Endothelial cell of umbilical vein (primary cell): ENCODE results near the gene ZBTB7B. TPM values are rescaled to one million over a fixed set of nuclear protein-coding genes. Genes with fewer than 3 reads are reported as not detected.

Experiments
- BruUV-seq: library from RNA; stranded (reverse); fragments of 400-500 nt; replicated peaks from 2 replicates; lab custom pipeline; 2021; lab: Mats Ljungman, UMichigan
- CTCF ChIA-PET: fragments of 300-600, 350-600 bp; sonication (Branson Sonifier 250); formaldehyde crosslinking; loops from one replicate; lab custom pipeline; 2021; ENCODE audit warnings: antibody characterized with exemption, inconsistent platforms; lab: Charles Lee
- POLR2A ChIA-PET: fragments of 300-600, 350-600 bp; sonication (Branson Sonifier 250); formaldehyde crosslinking; loops from one replicate; lab custom pipeline; 2021; ENCODE audit warnings: antibody characterized with exemption, inconsistent platforms; lab: Charles Lee
- DNase-seq: peaks from one replicate; pipeline ENCODE4 v3.0.0-alpha.2; 2011; ENCODE audit warnings: low read depth, low spot score
- FAIRE-seq: peaks from 2 replicates; lab custom pipeline; 2011; peaks lifted over from hg19 to GRCh38; lab: Jason Lieb, UNC
- H2AFZ ChIP-seq: 2 replicates; pipeline ENCODE4 v1.6.0; 2012; ENCODE audit warnings: low read depth, low read length, control low read depth, inconsistent platforms
- H3K27ac ChIP-seq: 2 replicates; pipeline ENCODE4 v1.5.1; 2011; ENCODE audit warnings: low read depth, mild to moderate bottlenecking, control low read depth, low read length, moderate library complexity; ENCODE audit not compliant: insufficient read depth
- H3K27me3 ChIP-seq, 2 experiments: 2 replicates each; pipeline versions ENCODE4 v1.6.0 to v1.6.1; 2011; ENCODE audit warnings: low read length in 2 of 2, mixed read lengths in 1 of 2; ENCODE audit not compliant: control insufficient read depth in 2 of 2, insufficient read depth in 2 of 2
- H3K36me3 ChIP-seq, 2 experiments: 2 replicates in 1 of 2; 3 replicates in 1 of 2; pipeline ENCODE4 v1.5.1; 2011; ENCODE audit warnings: low read length in 2 of 2, mild to moderate bottlenecking in 1 of 2, moderate library complexity in 1 of 2; ENCODE audit not compliant: control insufficient read depth in 2 of 2, insufficient read depth in 2 of 2; ENCODE audit errors: extremely low read depth in 1 of 2
- H3K4me1 ChIP-seq: 3 replicates; pipeline ENCODE4 v1.5.1; 2011; ENCODE audit warnings: mild to moderate bottlenecking, low read length; ENCODE audit not compliant: control insufficient read depth, insufficient read depth; ENCODE audit errors: extremely low read depth
- H3K4me2 ChIP-seq: 2 replicates; pipeline ENCODE4 v1.6.1; 2011; ENCODE audit warnings: low read length, control low read depth, mixed read lengths; ENCODE audit not compliant: insufficient read depth
- H3K4me3 ChIP-seq, 3 experiments: fragments of 200-600 bp in 1 of 3; sonication (generic), shearing (Covaris generic) in 1 of 3; replicated peaks in 1 of 3; 2 replicates each; pipeline ENCODE4 v1.5.1; 2011 to 2016; ENCODE audit warnings: control low read depth in 3 of 3, low read length in 3 of 3, mild to moderate bottlenecking in 2 of 3, inconsistent platforms in 1 of 3, low read depth in 1 of 3, moderate library complexity in 1 of 3; ENCODE audit not compliant: insufficient read depth in 1 of 3
- H3K79me2 ChIP-seq: 2 replicates; pipeline ENCODE4 v1.6.0; 2012; ENCODE audit warnings: low read length, inconsistent platforms; ENCODE audit not compliant: control insufficient read depth, insufficient read depth
- H3K9ac ChIP-seq: replicated peaks from 2 replicates; pipeline ENCODE3; 2011; ENCODE audit warnings: low read length, control low read depth; ENCODE audit not compliant: insufficient read depth; ENCODE audit errors: extremely low read depth
- H3K9me1 ChIP-seq: replicated peaks from 3 replicates; pipeline ENCODE4 v1.6.0; 2011; ENCODE audit warnings: mild to moderate bottlenecking, low read length; ENCODE audit not compliant: control insufficient read depth, insufficient read depth; ENCODE audit errors: extremely low read depth
- H3K9me3 ChIP-seq: replicated peaks from 2 replicates; pipeline ENCODE4 v1.5.1; 2012; ENCODE audit warnings: low read length, inconsistent platforms; ENCODE audit not compliant: control insufficient read depth, insufficient read depth
- H4K20me1 ChIP-seq: replicated peaks from 2 replicates; pipeline ENCODE3; 2011; ENCODE audit warnings: mild to moderate bottlenecking, low read length; ENCODE audit not compliant: control insufficient read depth, insufficient read depth; ENCODE audit errors: extremely low read depth
- CTCF ChIP-seq, 2 donors: IDR thresholded peaks; 1 replicate in 1 of 2; 2 replicates in 1 of 2; pipeline ENCODE4 v1.5.1; 2011; ENCODE audit warnings: low read length in 2 of 2, mild to moderate bottlenecking in 2 of 2, moderate library complexity in 2 of 2, control low read depth in 1 of 2, inconsistent platforms in 1 of 2, low read depth in 1 of 2; ENCODE audit not compliant: insufficient read depth in 1 of 2; ENCODE audit errors: extremely low read depth in 1 of 2
- EZH2 ChIP-seq: IDR thresholded peaks from 2 replicates; pipeline ENCODE4 v1.6.1; 2012; ENCODE audit warnings: borderline replicate concordance, low read depth, mild to moderate bottlenecking, moderate library complexity, low read length, inconsistent platforms; ENCODE audit not compliant: severe bottlenecking
- FOS ChIP-seq: IDR thresholded peaks from 2 replicates; pipeline ENCODE4 v1.6.1; 2011; ENCODE audit warnings: mild to moderate bottlenecking, low read length, moderate library complexity, borderline replicate concordance; ENCODE audit not compliant: insufficient read depth
- GATA2 ChIP-seq: IDR thresholded peaks from 2 replicates; pipeline ENCODE4 v1.7.0; 2011; ENCODE audit warnings: low read depth, mild to moderate bottlenecking, moderate library complexity, mixed read lengths, low read length; ENCODE audit not compliant: insufficient read length, insufficient read depth
- JUN ChIP-seq: IDR thresholded peaks from 2 replicates; pipeline ENCODE4 v1.6.1; 2011; ENCODE audit warnings: borderline replicate concordance, low read depth; ENCODE audit not compliant: insufficient read length, insufficient read depth
- MAX ChIP-seq: IDR thresholded peaks from 2 replicates; pipeline ENCODE4 v1.6.1; 2011; ENCODE audit not compliant: insufficient read depth, insufficient read length
- MYC ChIP-seq: IDR thresholded peaks from one replicate; pipeline ENCODE4 v1.6.1; 2011; ENCODE audit warnings: mild to moderate bottlenecking, low read depth, low read length
- POLR2A ChIP-seq: IDR thresholded peaks from 2 replicates; pipeline ENCODE4 v1.6.1; 2012; ENCODE audit warnings: low read depth, mild to moderate bottlenecking, control low read depth, low read length
- POLR2AphosphoS5 ChIP-seq: IDR thresholded peaks from 2 replicates; pipeline ENCODE4 v1.6.1; 2012; ENCODE audit warnings: low read depth, mild to moderate bottlenecking, control low read depth, low read length, moderate library complexity; ENCODE audit not compliant: insufficient read depth
- dilution Hi-C: fragments of 300-500 bp; cut with MboI; formaldehyde crosslinking; loops from one replicate; pipeline ENCODE4 v1.15.0; 2019; ENCODE audit warnings: low sequenced_read_pairs; ENCODE audit not compliant: extremely low pct_ligation_motif_present
- intact Hi-C: fragments of 100-400 bp; cut with micrococcal nuclease; formaldehyde crosslinking; loops from one replicate; pipeline ENCODE4 v1.10.0; 2022
- polyA plus RNA-seq, 4 experiments: library from polyadenylated mRNA; depleted of rRNA in 3 of 4; stranded (reverse) in 3 of 4; unstranded in 1 of 4; fragments of >200 nt; gene quantifications; 2 replicates each; pipeline versions ENCODE4 v1.2.1 to v1.2.3, GENCODE V29; 2011 to 2012; ENCODE audit warnings: missing spikeins in 1 of 4
- total RNA-seq: library from RNA; stranded (reverse); gene quantifications from 2 replicates; pipeline ENCODE4 v1.2.3, GENCODE V29; 2021

Gene ZBTB7B
- total and polyA plus RNA-seq, 2 donors (not counting 3 experiments of a cell fraction or from before 2014, with no cell fraction given): 20.0 to 26.2 TPM

- H4K20me1 ChIP-seq: no peaks in the 10 kb centered on the region
- no peak overlapping the region for H3K4me2 ChIP-seq
- no peak overlapping the region for H3K27ac ChIP-seq
- POLR2A ChIA-PET: no interaction called here
- no peaks in the 10 kb centered on the region for H3K9me1 ChIP-seq
- H2AFZ ChIP-seq: no peak overlapping the region
- CTCF ChIA-PET: interaction anchor here (1.4 to 4.2 kb wide), 2 partner anchors 9 kb away, joined by 6 to 11 read pairs; no protein-coding TSS in a partner anchor
- H3K36me3 ChIP-seq: no peaks in the 10 kb centered on the region
- no peak overlapping the region for H3K4me3 ChIP-seq
- no peaks in the 10 kb centered on the region for H3K79me2 ChIP-seq
- no peak for DNase-seq
- intact Hi-C loops: no loop called here
- H3K27me3 ChIP-seq: no peaks in the 10 kb centered on the region
- no peaks in the 10 kb centered on the region for H3K4me1 ChIP-seq
- dilution Hi-C loops: no loop called here
- no peak for TF ChIP-seq MAX
- TF ChIP-seq POLR2AphosphoS5: no peak
- no peak for TF ChIP-seq MYC
- no peak for TF ChIP-seq POLR2A
- TF ChIP-seq CTCF (IDR thresholded peaks at IDR 0.05; ENCODE audit: extremely low read depth in 1 of 2, insufficient read depth in 1 of 2, low read depth in 1 of 2, low read length in 2 of 2): no peak
- no peak for TF ChIP-seq FOS
- TF ChIP-seq GATA2: no peak
- no peak for TF ChIP-seq EZH2
- TF ChIP-seq JUN: no peak
- H3K9ac ChIP-seq: no peak overlapping the region
- no TSS peak for BruUV-seq
- no peak for FAIRE-seq
- H3K9me3 ChIP-seq: no peaks in the 10 kb centered on the region
Observed at GRCh38 chr1:155026588-155026987, 24.0 kb downstream of the ZBTB7B start.
